Panc1 (cell line): ENCODE measurements around the gene OTOP3. TPM values are rescaled to one million over a fixed set of nuclear protein-coding genes. Genes with fewer than 3 reads are reported as not detected.

Experiments used
- ATAC-seq: fragments of 200-7000 bp; cut with Tn5 transposase; 2 replicates; pipeline ENCODE4 v1.9.1; 2020; ENCODE audit warnings: mild to moderate bottlenecking, moderate library complexity
- BruUV-seq: library from RNA; stranded (reverse); fragments of 400-500 nt; replicated peaks from 2 replicates; lab custom pipeline; 2021; lab: Mats Ljungman, UMichigan
- CTCF ChIA-PET: fragments of 300-600 bp; sonication (Branson Sonifier 250); formaldehyde crosslinking; loops from one replicate; lab custom pipeline; 2022; ENCODE audit warnings: antibody characterized with exemption; lab: Charles Lee
- POLR2A ChIA-PET: fragments of 300-600 bp; sonication (Branson Sonifier 250); formaldehyde crosslinking; loops from one replicate; lab custom pipeline; 2022; ENCODE audit warnings: antibody characterized with exemption; lab: Charles Lee
- DNase-seq: peaks from one replicate; pipeline ENCODE4 v3.0.0-alpha.2; 2010; ENCODE audit warnings: low read depth, low spot score
- H3K27ac ChIP-seq: 2 replicates; pipeline ENCODE4 v1.5.1; 2011; ENCODE audit warnings: mild to moderate bottlenecking, low read length, inconsistent platforms
- H3K27me3 ChIP-seq: fragments of 200-500 bp; sonication (Bioruptor generic); 2 replicates; pipeline ENCODE4 v1.6.0; 2014; ENCODE audit warnings: low read length, inconsistent platforms; ENCODE audit not compliant: control insufficient read depth, insufficient read depth
- H3K36me3 ChIP-seq: fragments of 200-500 bp; sonication (Bioruptor generic); 2 replicates; pipeline ENCODE4 v1.5.1; 2014; ENCODE audit warnings: inconsistent platforms, mild to moderate bottlenecking, low read length, moderate library complexity; ENCODE audit not compliant: control insufficient read depth, insufficient read depth
- H3K4me1 ChIP-seq: 2 replicates; pipeline ENCODE4 v1.5.1; 2011; ENCODE audit warnings: inconsistent platforms, mild to moderate bottlenecking, low read length, moderate library complexity; ENCODE audit not compliant: control insufficient read depth, insufficient read depth
- H3K4me3 ChIP-seq, 2 experiments: 2 replicates each; pipeline ENCODE4 v1.5.1; 2011 to 2012; ENCODE audit warnings: low read depth in 2 of 2, low read length in 2 of 2, mild to moderate bottlenecking in 2 of 2, inconsistent platforms in 1 of 2, moderate library complexity in 1 of 2
- H3K9me3 ChIP-seq: fragments of 200-500 bp; sonication (Bioruptor generic); 2 replicates; pipeline ENCODE4 v1.5.1; 2014; ENCODE audit warnings: low read depth, mild to moderate bottlenecking, inconsistent platforms, low read length, moderate library complexity; ENCODE audit not compliant: control insufficient read depth, insufficient read depth
- CTCF ChIP-seq: fragments of 450-650 bp; IDR thresholded peaks from 2 replicates; pipeline ENCODE4 v1.5.1; 2017; ENCODE audit warnings: mild to moderate bottlenecking
- POLR2AphosphoS5 ChIP-seq: IDR thresholded peaks from 2 replicates; pipeline ENCODE4 v1.6.1; 2012; ENCODE audit warnings: mild to moderate bottlenecking, low read depth, low read length, moderate library complexity
- REST ChIP-seq, 2 experiments: IDR thresholded peaks; 2 replicates each; pipeline ENCODE4 v1.6.1; 2011 to 2012; ENCODE audit warnings: low read depth in 2 of 2, control low read depth in 1 of 2, low read length in 1 of 2, mild to moderate bottlenecking in 1 of 2, moderate library complexity in 1 of 2; ENCODE audit not compliant: insufficient read depth in 1 of 2
- SIN3A ChIP-seq: IDR thresholded peaks from 2 replicates; pipeline ENCODE4 v1.6.1; 2012; ENCODE audit warnings: low read depth, mild to moderate bottlenecking, low read length, moderate library complexity, borderline replicate concordance; ENCODE audit not compliant: insufficient read depth
- TCF7L2 ChIP-seq: IDR thresholded peaks from 2 replicates; pipeline ENCODE4 v1.6.1; 2011; ENCODE audit warnings: mild to moderate bottlenecking, low read depth, low read length, inconsistent platforms
- in situ Hi-C: cut with HindIII; loops from 2 replicates; pipeline ENCODE4 v1.10.0; 2016; ENCODE audit warnings: low sequenced_read_pairs, low pct_unique_long_range_greater_than_20kb
- intact Hi-C: fragments of 100-400 bp; cut with micrococcal nuclease; formaldehyde crosslinking; loops from one replicate; pipeline ENCODE4 v1.10.0; 2022; ENCODE audit not compliant: unreplicated experiment
- total RNA-seq: library from RNA; stranded (reverse); gene quantifications from one replicate; pipeline ENCODE4 v1.2.1, GENCODE V29; 2021; ENCODE audit not compliant: unreplicated experiment

OTOP3 gene
- total RNA-seq, 1 experiment from 2014 or later: not detected

GRCh38 chr17:74919440-74920305 lies 16.0 kb upstream of the OTOP3 start:
- intact Hi-C loops: no loop called here
- POLR2A ChIA-PET: no interaction called here
- Histone ChIP-seq H3K9me3 (no peaks in the 10 kb centered on the region), H3K27ac (no peak overlapping the region), H3K36me3 (peaks cover 5% of the 10 kb centered on the region; the same call in 1 of the 2 replicates), H3K4me1 (peaks cover 4% of the 10 kb centered on the region; the same call in 1 of the 2 replicates), H3K27me3 (peaks cover 11% of the 10 kb centered on the region; the same call in 1 of the 2 replicates), H3K4me3 (no peak overlapping the region)
- DNase-seq (no peak), ATAC-seq (peak; percentile 68)
- in situ Hi-C loops: no loop called here
- peak; percentile 80 for TF ChIP-seq CTCF
- no peak for TF ChIP-seq SIN3A
- peak; percentile 22; the same call in 1 of the 2 replicates for TF ChIP-seq TCF7L2
- no peak for TF ChIP-seq REST (IDR thresholded peaks at IDR 0.05; ENCODE audit: insufficient read depth in 1 of 2, low read depth in 2 of 2, low read length in 1 of 2)
- no peak for TF ChIP-seq POLR2AphosphoS5
- BruUV-seq: no TSS peak
- CTCF ChIA-PET: interaction anchor here (0.6 to 3.4 kb wide), 5 partner anchors 9 to 135 kb away, joined by 3 to 41 read pairs (median 5); no protein-coding TSS in a partner anchor

DNA sequence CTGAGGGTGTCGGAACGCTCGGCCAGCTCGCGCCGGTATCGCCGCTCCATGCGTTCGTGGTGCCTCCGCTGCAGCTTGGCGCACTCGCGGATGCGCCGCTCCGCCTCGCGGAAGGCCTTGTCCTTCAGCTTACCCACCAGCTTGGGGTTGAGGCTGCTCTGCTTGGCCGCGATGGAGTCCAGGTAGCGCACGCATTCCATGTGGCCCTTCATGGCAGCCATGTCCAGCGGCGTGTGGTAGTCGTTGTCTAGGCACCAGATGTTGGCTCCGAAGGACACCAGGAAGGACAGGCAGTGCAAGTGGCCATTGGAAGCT lies 15.4 kb upstream of the OTOP3 start:
- in situ Hi-C loops: no loop called here
- no peak overlapping the region for H3K4me3 ChIP-seq
- peaks cover 4% of the 10 kb centered on the region; the same call in 1 of the 2 replicates for H3K4me1 ChIP-seq
- no peak overlapping the region for H3K27ac ChIP-seq
- peaks cover 13% of the 10 kb centered on the region; the same call in 1 of the 2 replicates for H3K27me3 ChIP-seq
- ATAC-seq: no peak
- no peaks in the 10 kb centered on the region for H3K9me3 ChIP-seq
- no peak for TF ChIP-seq TCF7L2
- TF ChIP-seq POLR2AphosphoS5: no peak
- no peak for TF ChIP-seq CTCF
- no peak for TF ChIP-seq REST (IDR thresholded peaks at IDR 0.05; ENCODE audit: insufficient read depth in 1 of 2, low read depth in 2 of 2, low read length in 1 of 2)
- TF ChIP-seq SIN3A: no peak
- CTCF ChIA-PET: interaction anchor here (2.6 to 3.4 kb wide), 2 partner anchors 37 to 41 kb away, joined by 30 to 41 read pairs; no protein-coding TSS in a partner anchor
- intact Hi-C loops: no loop called here
- POLR2A ChIA-PET: no interaction called here
- no peak for DNase-seq
- BruUV-seq: no TSS peak
- H3K36me3 ChIP-seq: peaks cover 5% of the 10 kb centered on the region; the same call in 1 of the 2 replicates
